NCI-H1694 treated with DMSO at 0.1 percent for 48 hours (cell line): ENCODE data around the gene PPP1R9B.

Experiments used
- DNase-seq: peaks from one replicate; lab custom pipeline; 2025; lab: John Stamatoyannopoulos, UW

The PPP1R9B gene

GRCh38 chr17:50187394-50187725 is 36.9 kb upstream of the PPP1R9B start:
- no peak for DNase-seq

DNA sequence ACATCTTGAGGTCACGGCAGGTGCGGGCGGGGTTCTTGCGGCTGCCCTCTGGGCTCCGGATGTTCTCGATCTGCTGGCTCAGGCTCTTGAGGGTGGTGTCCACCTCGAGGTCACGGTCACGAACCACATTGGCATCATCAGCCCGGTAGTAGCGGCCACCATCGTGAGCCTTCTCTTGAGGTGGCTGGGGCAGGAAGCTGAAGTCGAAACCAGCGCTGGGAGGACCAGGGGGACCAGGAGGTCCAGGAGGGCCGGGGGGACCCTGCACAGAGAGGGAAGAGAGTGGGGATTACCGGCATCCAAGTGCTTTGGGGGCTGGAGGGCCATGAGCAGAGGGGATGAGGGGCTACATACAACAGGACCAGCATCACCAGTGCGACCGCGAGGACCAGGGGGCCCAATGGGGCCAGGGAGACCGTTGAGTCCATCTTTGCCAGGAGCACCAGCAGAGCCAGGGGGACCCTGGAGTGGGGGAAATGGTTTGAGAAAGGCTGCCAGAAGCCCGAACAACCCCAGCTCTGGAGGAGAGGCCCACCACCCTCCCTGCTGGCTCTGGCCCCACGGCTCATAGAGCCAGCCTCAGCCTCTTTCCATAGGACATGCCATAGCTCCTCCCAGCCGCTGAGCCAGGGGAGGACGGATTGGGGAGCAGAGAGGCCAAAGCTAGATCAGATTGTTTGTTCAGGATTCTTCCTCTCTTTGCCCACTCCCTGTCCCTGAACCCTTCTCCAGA is 36.4 kb upstream of the PPP1R9B start:
- DNase-seq: no peak

DNA sequence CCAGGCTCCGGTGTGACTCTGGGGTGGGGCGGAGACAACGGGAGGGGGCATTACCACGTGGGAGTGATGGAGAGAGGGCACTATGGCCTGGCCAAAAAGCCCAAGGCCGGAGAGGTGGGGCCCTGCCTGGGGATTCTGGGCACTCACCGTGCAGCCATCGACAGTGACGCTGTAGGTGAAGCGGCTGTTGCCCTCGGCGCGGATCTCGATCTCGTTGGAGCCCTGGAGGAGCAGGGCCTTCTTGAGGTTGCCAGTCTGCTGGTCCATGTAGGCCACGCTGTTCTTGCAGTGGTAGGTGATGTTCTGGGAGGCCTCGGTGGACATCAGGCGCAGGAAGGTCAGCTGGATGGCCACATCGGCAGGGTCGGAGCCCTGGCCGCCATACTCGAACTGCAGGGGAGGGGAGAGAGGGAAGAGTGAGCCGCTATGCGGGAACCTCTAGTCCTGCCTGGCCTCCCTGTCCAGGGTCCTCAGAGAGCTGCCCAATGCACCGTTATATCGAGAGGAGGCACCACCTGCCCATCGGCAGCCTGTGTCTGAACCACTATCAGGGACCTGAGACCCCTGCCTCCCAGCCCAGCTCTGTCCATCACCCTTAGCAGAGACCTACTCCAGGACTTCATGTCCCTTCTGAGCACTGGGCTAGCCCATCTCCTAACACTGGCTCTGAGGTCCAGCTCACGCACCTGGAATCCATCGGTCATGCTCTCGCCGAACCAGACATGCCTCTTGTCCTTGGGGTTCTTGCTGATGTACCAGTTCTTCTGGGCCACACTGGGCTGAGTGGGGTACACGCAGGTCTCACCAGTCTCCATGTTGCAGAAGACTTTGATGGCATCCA is 35.4 kb upstream of the PPP1R9B start:
- no peak for DNase-seq

DNA sequence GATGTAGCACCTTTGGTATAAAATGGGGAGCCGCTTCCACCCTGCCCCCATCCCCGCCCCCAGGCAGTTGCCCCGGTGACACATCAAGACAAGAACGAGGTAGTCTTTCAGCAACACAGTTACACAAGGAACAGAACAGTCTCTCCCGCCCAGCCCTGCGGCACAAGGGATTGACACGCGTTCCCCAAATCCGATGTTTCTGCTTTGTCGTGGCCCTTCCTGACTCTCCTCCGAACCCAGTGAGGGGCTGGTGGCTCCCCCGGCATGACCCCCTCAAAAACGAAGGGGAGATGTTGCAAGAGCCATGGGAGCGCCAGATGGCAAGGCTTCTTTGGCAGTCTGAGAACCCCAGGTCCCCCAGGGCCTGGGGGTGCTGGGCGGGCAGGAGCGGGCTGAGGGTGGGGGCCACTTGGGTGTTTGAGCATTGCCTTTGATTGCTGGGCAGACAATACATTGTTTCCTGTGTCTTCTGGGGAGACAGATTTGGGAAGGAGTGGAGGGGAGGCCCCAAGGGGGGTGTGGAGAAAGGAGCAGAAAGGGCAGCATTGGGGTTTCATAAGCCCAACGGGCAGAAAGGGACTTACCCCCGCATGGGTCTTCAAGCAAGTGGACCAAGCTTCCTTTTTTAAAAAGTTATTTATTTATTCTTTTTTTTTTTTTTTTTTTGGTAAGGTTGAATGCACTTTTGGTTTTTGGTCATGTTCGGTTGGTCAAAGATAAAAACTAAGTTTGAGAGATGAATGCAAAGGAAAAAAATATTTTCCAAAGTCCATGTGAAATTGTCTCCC is 34.3 kb upstream of the PPP1R9B start:
- DNase-seq: no peak

DNA sequence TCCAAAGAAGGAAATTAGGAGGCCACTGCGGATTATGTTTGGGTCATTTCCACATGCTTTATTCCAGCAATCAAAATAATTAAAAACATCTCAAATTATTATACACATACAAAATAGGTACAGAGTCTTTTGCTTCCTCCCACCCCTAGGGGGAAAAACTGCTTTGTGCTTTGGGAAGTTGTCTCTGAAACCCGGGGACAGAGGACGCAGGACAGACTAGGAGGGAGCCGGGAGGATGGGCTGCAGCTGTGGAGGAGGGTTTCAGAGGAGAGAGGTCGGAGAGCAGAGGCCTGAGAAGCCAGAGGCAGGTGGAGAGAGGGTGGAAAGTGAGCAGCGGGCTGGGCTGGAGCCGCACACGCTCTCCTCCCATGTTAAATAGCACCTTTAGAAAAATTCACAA is 33.6 kb upstream of the PPP1R9B start:
- DNase-seq: no peak

DNA sequence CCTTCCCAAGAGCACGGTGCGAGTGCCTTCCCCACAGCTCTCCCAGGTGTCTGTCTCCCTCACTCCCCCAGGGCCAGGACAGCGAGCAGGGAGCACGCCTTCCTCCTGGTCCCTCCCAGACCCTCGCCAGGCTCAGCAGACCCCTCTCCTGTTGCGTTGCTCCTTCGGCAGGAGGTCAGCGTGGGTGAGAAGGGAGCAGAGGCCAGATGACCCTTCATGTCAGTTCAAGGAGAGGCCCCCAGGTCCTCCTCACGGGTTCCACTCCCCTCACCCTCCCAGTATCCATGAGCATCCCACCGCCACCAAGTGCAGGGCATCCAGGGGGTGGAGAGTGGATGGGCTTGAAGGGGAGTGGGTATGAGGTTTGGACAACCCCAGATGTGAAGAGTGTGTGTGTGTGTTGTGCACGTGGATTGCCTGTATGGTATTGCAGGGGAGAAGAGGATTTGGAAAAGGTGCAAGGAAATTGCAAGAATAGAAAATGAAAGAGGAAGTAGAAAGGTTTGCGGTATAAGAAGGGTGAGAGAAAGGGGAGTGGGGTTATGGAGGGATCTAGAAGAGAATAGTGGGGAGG is 33.0 kb upstream of the PPP1R9B start:
- DNase-seq: no peak

DNA sequence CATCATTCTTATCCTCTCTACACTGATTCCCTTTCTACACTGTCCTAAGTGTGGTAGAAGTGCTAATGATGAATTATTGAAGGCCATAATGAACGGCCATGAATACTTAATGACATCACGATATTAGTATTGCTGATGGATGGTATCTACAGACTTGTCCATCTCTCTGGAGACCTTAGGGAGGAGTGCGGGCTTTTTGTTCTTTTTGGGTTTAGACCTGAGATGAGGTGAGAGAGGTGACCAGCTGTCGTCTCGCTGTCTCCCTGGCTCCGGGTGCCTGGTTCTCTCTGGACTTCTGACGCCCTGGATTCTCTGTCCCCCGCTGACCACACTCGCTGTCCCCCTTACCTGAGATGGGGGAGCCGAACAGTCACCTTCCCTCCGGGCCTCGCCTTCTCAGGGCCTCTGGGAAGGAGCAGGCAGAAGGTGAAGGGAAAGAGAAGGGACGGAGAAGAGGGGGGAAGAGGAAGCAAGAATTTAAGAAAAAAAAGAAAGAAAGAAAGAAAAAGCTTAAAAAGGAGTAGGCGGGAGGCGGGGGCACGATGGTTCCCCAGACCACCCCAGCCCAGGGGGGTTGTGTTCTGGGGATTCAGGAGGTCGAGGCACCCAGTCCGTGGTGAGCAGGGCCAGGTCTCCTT is 32.4 kb upstream of the PPP1R9B start:
- DNase-seq: no peak

DNA sequence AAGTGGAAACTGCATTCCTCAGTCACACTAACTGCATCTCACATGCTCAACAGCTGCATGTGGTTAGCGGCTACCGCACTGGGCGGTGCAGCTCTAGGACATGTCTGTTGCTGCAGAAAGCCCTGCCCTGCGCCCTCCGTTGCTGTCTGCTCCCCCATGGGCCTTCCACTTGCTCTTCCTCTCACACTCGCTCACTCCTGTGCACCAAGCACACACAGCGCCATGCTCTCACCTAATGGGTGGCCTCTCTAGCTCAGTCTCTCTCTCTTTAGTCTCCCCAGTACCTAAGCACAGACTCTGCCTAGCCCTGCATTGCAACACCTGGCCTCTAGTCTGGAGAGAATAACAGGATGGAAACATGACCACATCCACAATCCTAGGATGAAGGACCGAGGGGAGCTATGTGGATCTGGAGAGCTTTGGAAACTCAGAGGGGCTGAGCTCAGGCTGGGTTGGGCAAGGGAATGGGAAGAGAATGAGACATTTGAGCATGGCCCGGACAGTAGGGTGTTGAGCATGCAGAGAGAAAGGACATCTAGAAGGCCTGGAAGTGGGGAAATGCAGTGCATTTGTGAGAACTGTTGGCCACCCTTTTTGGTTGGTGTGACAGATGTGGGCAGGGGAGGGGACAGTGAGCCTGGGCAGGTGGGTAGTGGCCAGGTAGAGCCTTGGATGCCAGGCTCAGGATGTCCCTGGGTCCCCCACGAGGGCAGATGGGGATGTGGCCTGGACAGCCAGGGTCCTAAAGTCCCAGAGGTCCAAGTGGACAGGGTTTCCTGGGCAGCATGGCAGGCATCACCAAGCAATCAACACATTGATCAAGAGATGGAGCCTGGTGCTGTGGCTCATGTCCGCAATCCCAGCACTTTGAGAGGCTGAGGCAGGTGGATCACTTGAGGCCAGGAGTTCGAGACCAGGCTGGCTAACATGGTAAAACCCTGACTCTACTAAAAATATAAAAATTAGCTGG is 31.4 kb upstream of the PPP1R9B start:
- DNase-seq: no peak

DNA sequence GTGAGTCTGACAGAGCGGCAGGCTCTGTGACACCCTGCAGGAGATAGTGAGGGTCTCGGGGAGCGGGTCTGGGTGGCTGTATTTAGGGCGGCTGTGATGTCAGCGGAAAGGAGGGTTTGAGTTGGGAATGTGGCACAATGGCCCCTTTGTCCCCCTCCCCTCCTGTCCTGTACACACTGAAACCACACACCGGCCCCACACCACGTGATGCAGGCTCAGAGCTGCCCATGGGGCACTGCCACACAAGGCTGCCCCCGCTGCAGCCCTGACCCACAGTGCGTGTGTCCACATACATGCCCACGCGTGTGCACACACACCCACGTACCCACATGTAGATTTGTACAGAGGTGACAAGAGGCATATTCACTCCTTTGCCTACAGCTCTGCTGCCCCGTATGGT is 30.7 kb upstream of the PPP1R9B start:
- DNase-seq: no peak

- no peak for DNase-seq
Observed at GRCh38 chr17:50180620-50181019, 30.1 kb upstream of the PPP1R9B start.

- no peak for DNase-seq
Observed at GRCh38 chr17:50180111-50180510, 29.6 kb upstream of the PPP1R9B start.

GRCh38 chr17:50177983-50178834 is 27.7 kb upstream of the PPP1R9B start:
- DNase-seq: no peak

DNA sequence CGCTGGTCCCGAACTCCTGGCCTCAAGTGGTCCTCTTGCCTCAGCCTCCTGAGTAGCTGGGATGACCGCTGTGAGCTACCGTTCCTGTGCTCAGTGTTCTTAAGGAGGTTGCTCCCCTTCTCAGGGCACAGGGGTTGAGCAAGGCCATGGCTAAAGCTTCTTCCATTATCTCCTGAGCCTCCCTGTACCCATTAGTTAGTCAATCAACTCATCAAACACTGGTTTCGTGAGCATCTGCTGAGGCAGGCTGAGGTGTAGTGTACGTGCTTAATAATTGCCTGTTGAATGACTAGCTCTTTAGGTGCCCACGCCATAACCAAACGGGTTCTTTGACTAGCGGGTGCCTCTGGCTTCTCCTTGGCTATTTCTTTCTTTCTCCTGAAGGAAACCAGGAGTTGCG is 27.0 kb upstream of the PPP1R9B start:
- DNase-seq: no peak

GRCh38 chr17:50176559-50177357 is 26.3 kb upstream of the PPP1R9B start:
- DNase-seq: no peak

DNA sequence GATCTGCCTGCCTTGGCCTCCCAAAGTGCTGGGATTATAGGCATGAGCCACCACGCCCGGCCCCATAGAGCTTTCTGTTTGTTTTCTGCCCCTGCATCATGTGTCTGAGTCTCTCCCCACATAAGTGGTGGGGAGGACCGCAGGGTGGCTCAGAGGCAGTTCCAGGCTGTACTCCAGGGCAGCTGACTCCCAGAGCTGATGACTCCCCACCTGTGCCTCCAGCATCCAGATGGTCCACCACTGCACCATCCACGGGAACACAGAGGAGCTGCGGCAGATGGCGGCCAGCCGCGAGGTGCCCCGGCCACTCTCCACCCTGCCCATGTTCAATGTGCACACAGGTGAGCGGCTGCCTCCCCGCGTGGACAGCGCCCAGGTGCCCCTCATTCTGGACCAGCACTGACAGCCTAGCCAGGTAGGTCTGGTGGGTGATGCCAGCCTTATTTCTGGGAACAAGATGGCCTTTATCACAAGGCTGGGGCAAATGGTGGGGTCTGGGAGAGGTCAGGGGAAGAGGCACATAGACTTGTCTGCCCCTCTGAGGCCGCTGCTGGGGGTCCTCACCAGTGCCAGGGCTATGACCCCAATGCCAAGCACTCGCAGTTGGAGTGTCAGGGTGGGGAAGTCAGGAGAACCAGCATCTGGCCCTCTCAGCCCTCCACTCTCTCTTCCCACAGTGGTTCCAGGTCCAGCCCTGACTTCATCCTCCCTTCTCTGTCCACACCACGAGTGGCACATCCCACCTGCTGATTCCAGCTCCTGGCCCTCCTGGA is 24.7 kb upstream of the PPP1R9B start:
- DNase-seq: no peak

DNA sequence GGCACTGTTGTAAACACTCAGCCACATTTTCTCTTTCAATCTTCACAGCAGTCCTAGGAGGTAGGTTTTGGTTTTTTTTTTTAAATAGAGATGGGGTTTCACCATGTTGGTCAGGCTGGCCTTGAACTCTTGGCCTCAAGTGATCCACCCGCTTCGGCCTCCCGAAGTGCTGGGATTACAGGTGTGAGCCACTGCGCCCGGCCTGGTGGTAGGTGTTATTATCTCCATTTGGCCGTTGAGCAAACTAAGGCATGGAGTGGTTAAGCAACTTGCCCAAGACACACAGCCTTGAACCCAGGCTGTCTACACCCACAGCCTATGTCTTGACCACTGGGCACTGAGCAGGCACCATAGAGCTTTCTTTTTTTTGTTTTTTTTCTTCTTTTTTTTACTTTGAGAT is 24.0 kb upstream of the PPP1R9B start:
- DNase-seq: no peak

GRCh38 chr17:50173335-50173941 is 23.0 kb upstream of the PPP1R9B start:
- DNase-seq: no peak

GRCh38 chr17:50172936-50173334 is 22.5 kb upstream of the PPP1R9B start:
- DNase-seq: no peak
